Upper lobe of right lung (tissue), 1 donor: ENCODE data around the gene ATF6. TPM values are rescaled to one million over a fixed set of nuclear protein-coding genes. Genes with fewer than 3 reads are reported as not detected.
"Not testable (repeated sequence)": the region's sequence is repeated elsewhere in the genome, so short reads cannot be mapped to it uniquely, and the experiment has no call there.

Source experiments
- ATAC-seq: fragments of 200-7000 bp; cut with Tn5 transposase; one replicate; pipeline ENCODE4 v1.9.1; 2020; ENCODE audit warnings: mild to moderate bottlenecking, moderate library complexity
- DNase-seq: peaks from one replicate; pipeline ENCODE4 v3.0.0-alpha.2; 2020
- H3K27ac ChIP-seq: fragments of 200-600 bp; one replicate; pipeline ENCODE4 v1.8.0; 2022
- H3K27me3 ChIP-seq: fragments of 200-600 bp; one replicate; pipeline ENCODE4 v1.8.0; 2022; ENCODE audit warnings: mild to moderate bottlenecking
- H3K36me3 ChIP-seq: fragments of 200-600 bp; one replicate; pipeline ENCODE4 v1.8.0; 2022
- H3K4me1 ChIP-seq: fragments of 200-600 bp; one replicate; pipeline ENCODE4 v1.8.0; 2022
- H3K4me3 ChIP-seq: fragments of 200-600 bp; one replicate; pipeline ENCODE4 v1.8.0; 2022; ENCODE audit warnings: mild to moderate bottlenecking
- H3K9me3 ChIP-seq: fragments of 200-600 bp; one replicate; pipeline ENCODE4 v1.8.0; 2022
- CTCF ChIP-seq: fragments of 200-600 bp; IDR thresholded peaks from one replicate; pipeline ENCODE4 v1.8.0; 2022; ENCODE audit warnings: antibody characterized with exemption
- intact Hi-C: fragments of 100-400 bp; cut with DNase I; formaldehyde crosslinking; loops from one replicate; pipeline ENCODE4 v1.11.0; 2022
- total RNA-seq: library from RNA; stranded (reverse); fragmentation: NEBNext Ultra II Directional; extraction: Animal tissue kit (Norgen Biotek cat#: 25700); gene quantifications from one replicate; pipeline ENCODE4 v1.2.1, GENCODE V29; 2021
- donor health status: DM: no; HTN: yes; CAD: no; lungs with severe emphysema.

Gene ATF6
- total RNA-seq, 1 donor from 2014 or later, result 32.0 TPM

- no peaks in the 10 kb centered on the region for H3K27me3 ChIP-seq
- intact Hi-C loops, result no loop called here
- ATAC-seq (no peak), DNase-seq (no peak)
- TF ChIP-seq CTCF, result no peak
- H3K4me3 ChIP-seq, result no peak overlapping the region
- no peaks in the 10 kb centered on the region for H3K4me1 ChIP-seq
- peaks cover 53% of the 10 kb centered on the region for H3K36me3 ChIP-seq
- no peaks in the 10 kb centered on the region for H3K9me3 ChIP-seq
- no peak overlapping the region for H3K27ac ChIP-seq
Measured at GRCh38 chr1:161817176-161817730, 51.1 kb downstream of the ATF6 start.

GRCh38 chr1:161820914-161821313, 54.8 kb downstream of the ATF6 start:
- intact Hi-C loops, result no loop called here
- ATAC-seq (no peak), DNase-seq (no peak)
- H3K9me3 ChIP-seq, result no peaks in the 10 kb centered on the region
- H3K4me3 ChIP-seq, result no peak overlapping the region
- no peak for TF ChIP-seq CTCF
- H3K4me1 ChIP-seq, result no peaks in the 10 kb centered on the region
- no peaks in the 10 kb centered on the region for H3K27me3 ChIP-seq
- peaks cover 41% of the 10 kb centered on the region for H3K36me3 ChIP-seq
- H3K27ac ChIP-seq, result no peak overlapping the region

GRCh38 chr1:161824618-161825017, 58.5 kb downstream of the ATF6 start:
- Histone ChIP-seq H3K9me3 (no peaks in the 10 kb centered on the region), H3K27me3 (no peaks in the 10 kb centered on the region), H3K4me3 (no peak overlapping the region), H3K27ac (no peak overlapping the region), H3K4me1 (no peaks in the 10 kb centered on the region), H3K36me3 (peaks cover 36% of the 10 kb centered on the region)
- no peak for TF ChIP-seq CTCF
- ATAC-seq, result no peak
- intact Hi-C loops, result no loop called here
- DNase-seq, result no peak

GRCh38 chr1:161825831-161826230, 59.7 kb downstream of the ATF6 start:
- Histone ChIP-seq H3K36me3 (peaks cover 24% of the 10 kb centered on the region), H3K27ac (no peak overlapping the region), H3K4me3 (no peak overlapping the region), H3K9me3 (no peaks in the 10 kb centered on the region), H3K27me3 (no peaks in the 10 kb centered on the region), H3K4me1 (no peaks in the 10 kb centered on the region)
- intact Hi-C loops, result no loop called here
- ATAC-seq (no peak), DNase-seq (no peak)
- TF ChIP-seq CTCF, result no peak

- no peaks in the 10 kb centered on the region for H3K27me3 ChIP-seq
- TF ChIP-seq CTCF, result no peak
- peaks cover 18% of the 10 kb centered on the region for H3K36me3 ChIP-seq
- no peak overlapping the region for H3K27ac ChIP-seq
- ATAC-seq (no peak), DNase-seq (no peak)
- no peaks in the 10 kb centered on the region for H3K4me1 ChIP-seq
- H3K9me3 ChIP-seq, result no peaks in the 10 kb centered on the region
- no peak overlapping the region for H3K4me3 ChIP-seq
- intact Hi-C loops, result no loop called here
Measured at GRCh38 chr1:161826478-161826877, 60.4 kb downstream of the ATF6 start.

- intact Hi-C loops, result no loop called here
- ATAC-seq, result no peak
Measured at GRCh38 chr1:161827786-161828185, 61.7 kb downstream of the ATF6 start.

GRCh38 chr1:161832299-161832907, 66.3 kb downstream of the ATF6 start:
- intact Hi-C loops, DNase-seq, H3K36me3 ChIP-seq, H3K4me1 ChIP-seq, ATAC-seq, H3K27me3 ChIP-seq, H3K4me3 ChIP-seq, H3K27ac ChIP-seq, H3K9me3 ChIP-seq: not testable (repeated sequence)

More at GRCh38 chr1:161827786-161828185, 61.7 kb downstream of the ATF6 start:
- Histone ChIP-seq H3K4me3 (no peak overlapping the region), H3K9me3 (no peaks in the 10 kb centered on the region), H3K27ac (no peak overlapping the region), H3K36me3 (peaks cover 9% of the 10 kb centered on the region), H3K4me1 (no peaks in the 10 kb centered on the region), H3K27me3 (no peaks in the 10 kb centered on the region)
- no peak for TF ChIP-seq CTCF
- no peak for DNase-seq
